HepG2 (cell line): Measurements from ENCODE around the gene GCSAM. TPM values are rescaled to one million over a fixed set of nuclear protein-coding genes. Genes with fewer than 3 reads are reported as not detected.

ENCODE experiments used
- ATAC-seq: fragments of 200-7000 bp; cut with Tn5 transposase; 3 replicates; pipeline ENCODE4 v1.9.1; 2020; ENCODE audit warnings: mild to moderate bottlenecking, moderate library complexity
- BruUV-seq: library from RNA; stranded (reverse); fragments of 400-500 nt; replicated peaks from 2 replicates; lab custom pipeline; 2021; lab: Mats Ljungman, UMichigan
- CTCF ChIA-PET: fragments of 300-600 bp; formaldehyde crosslinking; extraction: SDS; loops from one replicate; lab custom pipeline; 2021; ENCODE audit warnings: low total read pairs, inconsistent platforms, low intra/inter-chr PET ratio; lab: Yijun Ruan, JAX
- POLR2A ChIA-PET: fragments of 350-600 bp; sonication (Branson Sonifier 250); formaldehyde crosslinking; loops from one replicate; lab custom pipeline; 2020; ENCODE audit warnings: antibody characterized with exemption, inconsistent platforms; lab: Yijun Ruan, JAX
- DNase-seq: peaks from one replicate; pipeline ENCODE4 v3.0.0-alpha.2; 2015; ENCODE audit warnings: low spot score
- FAIRE-seq: peaks from 3 replicates; lab custom pipeline; 2011; peaks lifted over from hg19 to GRCh38; lab: Jason Lieb, UNC
- H2AFZ ChIP-seq: one replicate; pipeline ENCODE4 v1.6.1; 2011; ENCODE audit warnings: low read length, inconsistent platforms
- H3K27ac ChIP-seq: fragments of 300-600 bp; 3 replicates; pipeline ENCODE4 v1.8.0; 2011; ENCODE audit warnings: mixed run types, mild to moderate bottlenecking, mixed read lengths, low read length, inconsistent platforms; ENCODE audit not compliant: insufficient read depth; ENCODE audit errors: extremely low read length
- H3K27me3 ChIP-seq, 2 experiments: fragments of 200-600 bp in 1 of 2; 2 replicates in 1 of 2; 3 replicates in 1 of 2; pipeline versions ENCODE4 v1.6.0 to v1.8.0; 2011; ENCODE audit warnings: low read length in 2 of 2, mild to moderate bottlenecking in 2 of 2, moderate library complexity in 2 of 2, inconsistent platforms in 1 of 2; ENCODE audit not compliant: insufficient read depth in 2 of 2, control insufficient read depth in 1 of 2
- H3K36me3 ChIP-seq, 2 experiments: fragments of 200-600 bp in 1 of 2; replicated peaks in 1 of 2; 2 replicates in 1 of 2; 3 replicates in 1 of 2; pipeline versions ENCODE4 v1.5.1 to v1.8.0; 2011; ENCODE audit warnings: low read length in 2 of 2, inconsistent platforms in 1 of 2; ENCODE audit not compliant: insufficient read depth in 2 of 2, control insufficient read depth in 1 of 2
- H3K4me1 ChIP-seq: 2 replicates; pipeline ENCODE4 v1.5.1; 2012; ENCODE audit warnings: low read length, inconsistent platforms; ENCODE audit not compliant: insufficient read depth
- H3K4me2 ChIP-seq: 2 replicates; pipeline ENCODE4 v1.6.0; 2011; ENCODE audit warnings: low read depth, low read length, inconsistent platforms
- H3K4me3 ChIP-seq, 3 experiments: fragments of 200-600 bp in 1 of 3; sonication (generic), shearing (Covaris generic) in 1 of 3; replicated peaks in 1 of 3; 2 replicates each; pipeline ENCODE4 v1.5.1; 2011 to 2016; ENCODE audit warnings: low read length in 3 of 3, inconsistent platforms in 2 of 3, low read depth in 2 of 3, mild to moderate bottlenecking in 2 of 3, control low read depth in 1 of 3, mixed read lengths in 1 of 3; ENCODE audit not compliant: insufficient read depth in 1 of 3
- H3K79me2 ChIP-seq: one replicate; pipeline ENCODE4 v1.6.1; 2011; ENCODE audit warnings: low read length, inconsistent platforms; ENCODE audit not compliant: insufficient read depth
- H3K9ac ChIP-seq: 2 replicates; pipeline ENCODE4 v1.6.0; 2011; ENCODE audit warnings: mild to moderate bottlenecking, low read depth, low read length, inconsistent platforms; ENCODE audit not compliant: insufficient read depth
- H3K9me3 ChIP-seq: 2 replicates; pipeline ENCODE4 v1.5.1; 2012; ENCODE audit warnings: mild to moderate bottlenecking, low read length
- H4K20me1 ChIP-seq: 2 replicates; pipeline ENCODE4 v1.6.0; 2011; ENCODE audit warnings: inconsistent platforms, mild to moderate bottlenecking, low read length, moderate library complexity; ENCODE audit not compliant: insufficient read depth
- RNF2 ChIP-seq: fragments of 450-650 bp; conservative IDR thresholded peaks from 2 replicates; pipeline ENCODE4 v1.6.1; 2016; ENCODE audit warnings: low read depth
- SMC3 ChIP-seq: IDR thresholded peaks from 2 replicates; pipeline ENCODE4 v1.6.1; 2011; ENCODE audit warnings: low read length, improper control_type of control experiment
- STAG1 ChIP-seq: sonication (generic); formaldehyde crosslinking; IDR thresholded peaks from 2 replicates; pipeline ENCODE4 v1.4.0; 2020; ENCODE audit warnings: missing genetic modification reagents
- ZNF138 ChIP-seq: sonication (generic); formaldehyde crosslinking; IDR thresholded peaks from 2 replicates; pipeline ENCODE4 v1.5.0; 2020; ENCODE audit warnings: mild to moderate bottlenecking, low read depth, missing genetic modification reagents
- WGBS: methylation state at CpG from one replicate; pipeline ENCODE4 v1.1.6; 2017; ENCODE audit warnings: low lambda C conversion rate; 5-methylcytosine and 5-hydroxymethylcytosine counted together
- in situ Hi-C: cut with HindIII; loops from 2 replicates; pipeline ENCODE4 v1.10.0; 2017; ENCODE audit warnings: low pct_unique_long_range_greater_than_20kb; ENCODE audit not compliant: extremely low pct_ligation_motif_present
- intact Hi-C: fragments of 100-400 bp; cut with micrococcal nuclease; formaldehyde crosslinking; loops from one replicate; pipeline ENCODE4 v1.10.0; 2022; ENCODE audit not compliant: unreplicated experiment
- polyA plus RNA-seq, 8 experiments: library from polyadenylated mRNA; depleted of rRNA in 3 of 8; stranded (reverse) in 7 of 8; unstranded in 1 of 8; fragments of >200 nt; fragmentation: Illumina TruSeq in 4 of 8; extraction: Trizol in 4 of 8; gene quantifications; 2 replicates each; pipeline versions ENCODE4 v1.2.1 to v1.2.3, GENCODE V29; 2011 to 2016; ENCODE audit warnings: low read depth in 4 of 8, missing spikeins in 1 of 8, mixed read lengths in 1 of 8; ENCODE audit not compliant: insufficient read depth in 1 of 8
- total RNA-seq, 5 experiments: library from RNA; depleted of rRNA; stranded (reverse); fragments of >200 nt; fragmentation: Illumina TruSeq; extraction: Trizol; gene quantifications; 2 replicates each; pipeline ENCODE4 v1.2.3, GENCODE V29; 2016; ENCODE audit warnings: low read depth in 1 of 5
- TF ChIP-seq, protein P1 (sequence below): sonication (generic); formaldehyde crosslinking; IDR thresholded peaks from 2 replicates; pipeline ENCODE4 v1.5.0; 2020; ENCODE audit warnings: mild to moderate bottlenecking, missing genetic modification reagents, moderate library complexity
- TF ChIP-seq, protein P2 (sequence below): fragments of 450-650 bp; IDR thresholded peaks from 2 replicates; pipeline ENCODE4 v1.6.1; 2017; ENCODE audit warnings: mild to moderate bottlenecking

GCSAM gene
- total and polyA plus RNA-seq, 2 of the 13 experiments (the other 11 are each of a cell fraction or from before 2014, with no cell fraction given) = not detected

DNA sequence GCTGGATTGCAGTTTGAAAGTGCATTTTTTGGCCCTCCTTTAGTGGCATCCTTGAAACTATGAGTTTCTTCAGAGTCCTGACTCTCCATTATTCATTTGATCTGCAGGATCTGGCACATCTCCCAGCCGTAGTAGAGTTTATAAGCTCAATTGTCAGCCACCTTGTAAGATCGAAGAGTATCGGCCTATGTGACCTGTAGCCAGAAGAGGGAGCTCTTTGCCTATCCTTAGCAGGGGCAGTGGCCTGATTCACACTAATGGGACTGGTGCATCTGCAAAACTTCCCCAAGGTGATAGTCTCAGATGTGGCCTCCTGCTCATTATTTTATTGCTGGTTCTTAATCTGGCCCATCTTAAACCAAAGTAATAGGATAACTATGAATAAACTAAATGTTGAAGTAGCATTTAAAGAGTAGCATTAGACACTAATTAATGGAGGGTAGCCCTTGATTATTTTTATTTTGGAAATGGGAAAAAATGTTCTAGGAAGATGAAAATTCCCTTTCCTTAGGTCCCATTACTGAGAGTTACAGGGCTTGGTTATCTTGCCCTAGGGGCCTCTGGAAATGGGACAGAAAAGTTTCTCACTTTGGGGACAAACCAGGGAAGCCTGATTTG lies 21.2 kb downstream of the GCSAM start:
- no peaks in the 10 kb centered on the region for H3K9me3 ChIP-seq
- DNase-seq (peak; percentile 33), ATAC-seq (peak; percentile 95), FAIRE-seq (peak; percentile 77)
- no peaks in the 10 kb centered on the region for H4K20me1 ChIP-seq
- TF ChIP-seq RNF2 (no peak), ZNF138 (CRISPR knock-in tag) (no peak), SMC3 (peak; percentile 37; the same call in 1 of the 2 replicates), STAG1 (CRISPR knock-in tag) (peak; percentile 74)
- TF ChIP-seq, protein P1, sequence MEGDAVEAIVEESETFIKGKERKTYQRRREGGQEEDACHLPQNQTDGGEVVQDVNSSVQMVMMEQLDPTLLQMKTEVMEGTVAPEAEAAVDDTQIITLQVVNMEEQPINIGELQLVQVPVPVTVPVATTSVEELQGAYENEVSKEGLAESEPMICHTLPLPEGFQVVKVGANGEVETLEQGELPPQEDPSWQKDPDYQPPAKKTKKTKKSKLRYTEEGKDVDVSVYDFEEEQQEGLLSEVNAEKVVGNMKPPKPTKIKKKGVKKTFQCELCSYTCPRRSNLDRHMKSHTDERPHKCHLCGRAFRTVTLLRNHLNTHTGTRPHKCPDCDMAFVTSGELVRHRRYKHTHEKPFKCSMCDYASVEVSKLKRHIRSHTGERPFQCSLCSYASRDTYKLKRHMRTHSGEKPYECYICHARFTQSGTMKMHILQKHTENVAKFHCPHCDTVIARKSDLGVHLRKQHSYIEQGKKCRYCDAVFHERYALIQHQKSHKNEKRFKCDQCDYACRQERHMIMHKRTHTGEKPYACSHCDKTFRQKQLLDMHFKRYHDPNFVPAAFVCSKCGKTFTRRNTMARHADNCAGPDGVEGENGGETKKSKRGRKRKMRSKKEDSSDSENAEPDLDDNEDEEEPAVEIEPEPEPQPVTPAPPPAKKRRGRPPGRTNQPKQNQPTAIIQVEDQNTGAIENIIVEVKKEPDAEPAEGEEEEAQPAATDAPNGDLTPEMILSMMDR = peak; percentile 83
- TF ChIP-seq, protein P2, sequence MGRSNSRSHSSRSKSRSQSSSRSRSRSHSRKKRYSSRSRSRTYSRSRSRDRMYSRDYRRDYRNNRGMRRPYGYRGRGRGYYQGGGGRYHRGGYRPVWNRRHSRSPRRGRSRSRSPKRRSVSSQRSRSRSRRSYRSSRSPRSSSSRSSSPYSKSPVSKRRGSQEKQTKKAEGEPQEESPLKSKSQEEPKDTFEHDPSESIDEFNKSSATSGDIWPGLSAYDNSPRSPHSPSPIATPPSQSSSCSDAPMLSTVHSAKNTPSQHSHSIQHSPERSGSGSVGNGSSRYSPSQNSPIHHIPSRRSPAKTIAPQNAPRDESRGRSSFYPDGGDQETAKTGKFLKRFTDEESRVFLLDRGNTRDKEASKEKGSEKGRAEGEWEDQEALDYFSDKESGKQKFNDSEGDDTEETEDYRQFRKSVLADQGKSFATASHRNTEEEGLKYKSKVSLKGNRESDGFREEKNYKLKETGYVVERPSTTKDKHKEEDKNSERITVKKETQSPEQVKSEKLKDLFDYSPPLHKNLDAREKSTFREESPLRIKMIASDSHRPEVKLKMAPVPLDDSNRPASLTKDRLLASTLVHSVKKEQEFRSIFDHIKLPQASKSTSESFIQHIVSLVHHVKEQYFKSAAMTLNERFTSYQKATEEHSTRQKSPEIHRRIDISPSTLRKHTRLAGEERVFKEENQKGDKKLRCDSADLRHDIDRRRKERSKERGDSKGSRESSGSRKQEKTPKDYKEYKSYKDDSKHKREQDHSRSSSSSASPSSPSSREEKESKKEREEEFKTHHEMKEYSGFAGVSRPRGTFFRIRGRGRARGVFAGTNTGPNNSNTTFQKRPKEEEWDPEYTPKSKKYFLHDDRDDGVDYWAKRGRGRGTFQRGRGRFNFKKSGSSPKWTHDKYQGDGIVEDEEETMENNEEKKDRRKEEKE = no peak
- H3K4me1 ChIP-seq = peaks cover 9% of the 10 kb centered on the region
- no TSS peak for BruUV-seq
- H3K27ac ChIP-seq = no peak overlapping the region
- POLR2A ChIA-PET = no interaction called here
- no peaks in the 10 kb centered on the region for H3K36me3 ChIP-seq
- 22% methylated on average over 3 of the region's 3 CpGs for WGBS
- H2AFZ ChIP-seq = no peak overlapping the region
- no peak overlapping the region for H3K4me2 ChIP-seq
- no peaks in the 10 kb centered on the region for H3K79me2 ChIP-seq
- H3K9ac ChIP-seq = no peak overlapping the region
- in situ Hi-C loops (loop anchor here (10.0 kb wide), 1 partner anchor 423 kb away; no protein-coding TSS in a partner anchor), intact Hi-C loops (loop anchor here (1.0 kb wide), 1 partner anchor 407 kb away; no protein-coding TSS in a partner anchor)
- no peak overlapping the region for H3K4me3 ChIP-seq
- no peaks in the 10 kb centered on the region for H3K27me3 ChIP-seq
- CTCF ChIA-PET = interaction anchor here (1.0 to 1.4 kb wide), 2 partner anchors 407 to 419 kb away, joined by 3 to 6 read pairs; no protein-coding TSS in a partner anchor
